ENCODE data around the gene SLC4A1. TPM values are rescaled to one million over a fixed set of nuclear protein-coding genes. Genes with fewer than 3 reads are reported as not detected.

Gene SLC4A1
- polyA plus RNA-seq, 1 donor (not counting 4 experiments of a cell fraction or from before 2014, with no cell fraction given): not detected

DNA sequence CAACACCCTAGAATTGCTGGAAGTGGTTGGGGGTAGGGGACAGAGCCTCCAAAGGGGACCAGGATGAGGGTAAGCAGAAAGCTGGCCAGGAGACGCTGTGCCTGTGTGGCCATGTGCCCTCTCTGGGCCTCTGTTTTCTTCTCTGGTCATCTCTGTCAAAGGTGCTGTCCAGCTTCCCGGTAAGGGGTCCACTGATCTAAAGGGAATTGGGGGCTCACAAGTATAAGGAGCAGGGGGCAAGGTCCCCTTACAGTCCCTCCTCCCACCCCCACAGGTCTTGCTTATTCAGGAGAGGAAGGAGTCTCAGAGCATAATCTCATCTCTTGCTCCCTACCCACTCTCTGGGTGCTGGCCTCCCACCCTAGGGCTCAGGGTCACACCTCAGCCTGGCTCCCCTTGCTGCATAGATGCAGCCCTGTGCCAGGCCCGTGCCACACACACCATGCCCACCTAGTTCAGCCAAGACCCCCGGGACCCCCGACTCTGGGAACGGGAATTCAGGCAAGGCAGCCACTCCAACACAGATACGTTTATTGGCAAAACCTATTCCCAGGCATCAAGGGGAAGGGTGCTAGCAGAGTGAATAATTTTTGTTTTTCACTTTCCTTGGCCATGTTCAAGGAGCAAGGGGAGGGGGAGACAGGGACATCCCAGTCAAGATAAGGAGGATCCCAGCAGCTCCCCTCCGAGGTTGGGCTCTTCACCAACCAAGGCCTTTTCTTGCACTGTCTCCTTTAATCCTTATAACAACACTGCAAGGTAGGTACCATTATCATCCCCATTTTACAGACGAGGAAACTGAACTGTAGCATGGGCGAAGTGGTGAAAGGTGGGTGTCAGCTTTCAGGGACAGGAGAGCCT lies 19.8 kb downstream of the SLC4A1 start:
- Histone ChIP-seq H3K9ac (ENCODE audit: control insufficient read depth, extremely low read depth, insufficient read depth, low read length) (no peak overlapping the region), H3K36me3 (ENCODE audit: control insufficient read depth in 2 of 2, extremely low read depth in 1 of 2, insufficient read depth in 2 of 2, low read length in 2 of 2) (no peaks in the 10 kb centered on the region), H3K27me3 (ENCODE audit: control insufficient read depth, extremely low read depth, insufficient read depth, low read length) (peaks cover 6% of the 10 kb centered on the region), H3K27ac (ENCODE audit: control insufficient read depth, insufficient read depth, low read length) (no peak overlapping the region), H2AFZ (ENCODE audit: control insufficient read depth, low read length) (no peak overlapping the region), H4K20me1 (ENCODE audit: control insufficient read depth, extremely low read depth, insufficient read depth, low read length) (no peaks in the 10 kb centered on the region), H3K4me1 (ENCODE audit: control insufficient read depth, extremely low read depth, insufficient read depth, low read length) (no peaks in the 10 kb centered on the region), H3K9me1 (ENCODE audit: control insufficient read depth, extremely low read depth, insufficient read depth, low read length) (no peaks in the 10 kb centered on the region), H3K79me2 (ENCODE audit: control insufficient read depth, insufficient read depth, low read length) (no peaks in the 10 kb centered on the region), H3K4me3 (ENCODE audit: control insufficient read depth in 2 of 3, extremely low read depth in 1 of 3, insufficient read depth in 2 of 3, low read depth in 1 of 3, low read length in 3 of 3) (no peak overlapping the region), H3K9me3 (ENCODE audit: control insufficient read depth, low read depth, low read length) (no peaks in the 10 kb centered on the region), H3K4me2 (ENCODE audit: control insufficient read depth, extremely low read depth, insufficient read depth, low read depth, low read length) (no peak overlapping the region)
- no peak for TF ChIP-seq EZH2 (IDR thresholded peaks at IDR 0.05; ENCODE audit: low read length)
- TF ChIP-seq, protein P1, sequence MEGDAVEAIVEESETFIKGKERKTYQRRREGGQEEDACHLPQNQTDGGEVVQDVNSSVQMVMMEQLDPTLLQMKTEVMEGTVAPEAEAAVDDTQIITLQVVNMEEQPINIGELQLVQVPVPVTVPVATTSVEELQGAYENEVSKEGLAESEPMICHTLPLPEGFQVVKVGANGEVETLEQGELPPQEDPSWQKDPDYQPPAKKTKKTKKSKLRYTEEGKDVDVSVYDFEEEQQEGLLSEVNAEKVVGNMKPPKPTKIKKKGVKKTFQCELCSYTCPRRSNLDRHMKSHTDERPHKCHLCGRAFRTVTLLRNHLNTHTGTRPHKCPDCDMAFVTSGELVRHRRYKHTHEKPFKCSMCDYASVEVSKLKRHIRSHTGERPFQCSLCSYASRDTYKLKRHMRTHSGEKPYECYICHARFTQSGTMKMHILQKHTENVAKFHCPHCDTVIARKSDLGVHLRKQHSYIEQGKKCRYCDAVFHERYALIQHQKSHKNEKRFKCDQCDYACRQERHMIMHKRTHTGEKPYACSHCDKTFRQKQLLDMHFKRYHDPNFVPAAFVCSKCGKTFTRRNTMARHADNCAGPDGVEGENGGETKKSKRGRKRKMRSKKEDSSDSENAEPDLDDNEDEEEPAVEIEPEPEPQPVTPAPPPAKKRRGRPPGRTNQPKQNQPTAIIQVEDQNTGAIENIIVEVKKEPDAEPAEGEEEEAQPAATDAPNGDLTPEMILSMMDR (optimal IDR thresholded peaks at IDR 0.05 in 1 of 3, IDR thresholded peaks at IDR 0.05 in 1 of 3, conservative IDR thresholded peaks at IDR 0.05 in 1 of 3; ENCODE audit: extremely low read depth in 1 of 3, insufficient read depth in 2 of 3, low read length in 3 of 3): no peak
- dilution Hi-C loops (cut with MboI; ENCODE audit: extremely low pct_ligation_motif_present, low sequenced_read_pairs): no loop called here
- no peak for FAIRE-seq
- DNase-seq (ENCODE audit: low read depth, low spot score): no peak

DNA sequence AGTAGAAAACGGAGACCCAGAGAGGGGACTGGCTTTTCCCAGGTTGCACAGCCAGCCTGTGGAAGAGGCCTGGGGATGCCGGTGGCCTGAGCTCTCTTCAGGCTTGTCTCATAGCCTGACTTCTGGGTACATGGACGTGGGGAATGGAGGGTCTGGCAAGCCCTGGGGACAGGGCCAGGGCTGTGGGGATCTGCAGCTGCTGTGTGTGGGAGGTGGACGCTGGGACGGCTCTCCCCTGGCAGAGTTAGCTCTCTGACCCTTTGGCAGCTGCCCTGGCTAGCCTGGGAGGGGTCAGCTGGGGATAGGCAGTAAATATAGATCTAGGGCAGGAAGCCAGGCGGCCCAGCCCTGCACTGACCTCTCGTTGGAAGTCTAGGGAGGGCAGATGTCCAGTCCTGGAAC lies 20.5 kb downstream of the SLC4A1 start:
- Histone ChIP-seq H3K4me3 (ENCODE audit: control insufficient read depth in 2 of 3, extremely low read depth in 1 of 3, insufficient read depth in 2 of 3, low read depth in 1 of 3, low read length in 3 of 3) (no peak overlapping the region), H3K27ac (ENCODE audit: control insufficient read depth, insufficient read depth, low read length) (no peak overlapping the region), H3K36me3 (ENCODE audit: control insufficient read depth in 2 of 2, extremely low read depth in 1 of 2, insufficient read depth in 2 of 2, low read length in 2 of 2) (no peaks in the 10 kb centered on the region), H3K4me1 (ENCODE audit: control insufficient read depth, extremely low read depth, insufficient read depth, low read length) (no peaks in the 10 kb centered on the region), H3K9me3 (ENCODE audit: control insufficient read depth, low read depth, low read length) (no peaks in the 10 kb centered on the region), H3K4me2 (ENCODE audit: control insufficient read depth, extremely low read depth, insufficient read depth, low read depth, low read length) (no peak overlapping the region), H2AFZ (ENCODE audit: control insufficient read depth, low read length) (no peak overlapping the region), H3K79me2 (ENCODE audit: control insufficient read depth, insufficient read depth, low read length) (no peaks in the 10 kb centered on the region), H3K9me1 (ENCODE audit: control insufficient read depth, extremely low read depth, insufficient read depth, low read length) (no peaks in the 10 kb centered on the region), H3K27me3 (ENCODE audit: control insufficient read depth, extremely low read depth, insufficient read depth, low read length) (peaks cover 6% of the 10 kb centered on the region), H4K20me1 (ENCODE audit: control insufficient read depth, extremely low read depth, insufficient read depth, low read length) (no peaks in the 10 kb centered on the region), H3K9ac (ENCODE audit: control insufficient read depth, extremely low read depth, insufficient read depth, low read length) (no peak overlapping the region)
- TF ChIP-seq, protein P1 (optimal IDR thresholded peaks at IDR 0.05 in 1 of 3, IDR thresholded peaks at IDR 0.05 in 1 of 3, conservative IDR thresholded peaks at IDR 0.05 in 1 of 3; ENCODE audit: extremely low read depth in 1 of 3, insufficient read depth in 2 of 3, low read length in 3 of 3): no peak
- no peak for TF ChIP-seq EZH2 (IDR thresholded peaks at IDR 0.05; ENCODE audit: low read length)
- no peak for DNase-seq (ENCODE audit: low read depth, low spot score)
- no peak for FAIRE-seq
- dilution Hi-C loops (cut with MboI; ENCODE audit: extremely low pct_ligation_motif_present, low sequenced_read_pairs): no loop called here

Measured in keratinocyte (primary cell).